ENCODE data around the gene FKBP3.

Gene FKBP3

DNA sequence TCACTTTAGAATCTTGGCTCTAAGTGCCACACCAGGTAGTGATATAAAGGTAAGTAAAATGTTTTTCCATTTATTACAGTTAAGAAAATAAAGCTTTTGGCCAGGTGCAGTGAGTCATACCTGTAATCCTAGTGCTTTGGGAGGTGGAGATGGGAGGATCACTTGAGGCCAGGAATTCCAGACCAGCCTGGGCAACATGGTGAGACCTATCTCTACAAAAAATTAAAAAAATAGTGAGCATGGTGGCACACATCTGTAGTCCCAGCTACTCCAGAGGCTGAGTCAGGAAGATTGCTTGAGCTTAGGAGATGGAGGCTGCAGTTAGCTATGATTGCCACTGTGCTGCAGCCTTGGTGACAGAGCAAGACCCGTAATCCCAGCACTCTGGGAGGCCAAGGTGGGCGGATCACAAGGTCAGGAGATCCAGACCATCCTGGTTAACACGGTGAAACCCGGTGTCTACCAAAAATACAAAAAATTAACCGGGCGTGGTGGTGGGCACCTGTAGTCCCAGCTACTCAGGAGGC is 6.4 kb upstream of the FKBP3 start:
- no peak overlapping the region for H2AFZ ChIP-seq (ENCODE audit: low read depth, low read length, severe bottlenecking)
- H3K4me2 ChIP-seq (ENCODE audit: low read depth, low read length, poor library complexity, severe bottlenecking) = peak overlapping the region; percentile 99
- H3K27ac ChIP-seq (ENCODE audit: low read depth, low read length) = no peak overlapping the region
- no peaks in the 10 kb centered on the region for H3K9me3 ChIP-seq (ENCODE audit: insufficient read depth, low read length)
- no peaks in the 10 kb centered on the region for H3K9me2 ChIP-seq (replicated peaks; ENCODE audit: insufficient read depth, low read length)
- 0 out of 2 replicates have a peak, but pooled peaks cover 5% of the 10 kb centered on the region for H3F3A ChIP-seq (ENCODE audit: insufficient read depth)
- H3K27me3 ChIP-seq (ENCODE audit: low read length) = no peaks in the 10 kb centered on the region
- TF ChIP-seq, protein P1, sequence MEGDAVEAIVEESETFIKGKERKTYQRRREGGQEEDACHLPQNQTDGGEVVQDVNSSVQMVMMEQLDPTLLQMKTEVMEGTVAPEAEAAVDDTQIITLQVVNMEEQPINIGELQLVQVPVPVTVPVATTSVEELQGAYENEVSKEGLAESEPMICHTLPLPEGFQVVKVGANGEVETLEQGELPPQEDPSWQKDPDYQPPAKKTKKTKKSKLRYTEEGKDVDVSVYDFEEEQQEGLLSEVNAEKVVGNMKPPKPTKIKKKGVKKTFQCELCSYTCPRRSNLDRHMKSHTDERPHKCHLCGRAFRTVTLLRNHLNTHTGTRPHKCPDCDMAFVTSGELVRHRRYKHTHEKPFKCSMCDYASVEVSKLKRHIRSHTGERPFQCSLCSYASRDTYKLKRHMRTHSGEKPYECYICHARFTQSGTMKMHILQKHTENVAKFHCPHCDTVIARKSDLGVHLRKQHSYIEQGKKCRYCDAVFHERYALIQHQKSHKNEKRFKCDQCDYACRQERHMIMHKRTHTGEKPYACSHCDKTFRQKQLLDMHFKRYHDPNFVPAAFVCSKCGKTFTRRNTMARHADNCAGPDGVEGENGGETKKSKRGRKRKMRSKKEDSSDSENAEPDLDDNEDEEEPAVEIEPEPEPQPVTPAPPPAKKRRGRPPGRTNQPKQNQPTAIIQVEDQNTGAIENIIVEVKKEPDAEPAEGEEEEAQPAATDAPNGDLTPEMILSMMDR (IDR thresholded peaks at IDR 0.05; ENCODE audit: insufficient read depth, low read length, poor library complexity, severe bottlenecking) = no peak
- no peak for TF ChIP-seq EZH2phosphoT487 (conservative IDR thresholded peaks at IDR 0.05; ENCODE audit: low read length)
- 0 out of 2 replicates have a peak, but pooled peaks cover 4% of the 10 kb centered on the region for H4K20me1 ChIP-seq (ENCODE audit: low read depth, low read length)
- H3K79me2 ChIP-seq (ENCODE audit: insufficient read depth, low read length) = peaks cover 96% of the 10 kb centered on the region
- no peak overlapping the region for H3K4me3 ChIP-seq (ENCODE audit: insufficient read depth, low read length, poor library complexity, severe bottlenecking)
- H3K36me3 ChIP-seq (ENCODE audit: low read length) = 0 out of 2 replicates have a peak, but pooled peaks cover 3% of the 10 kb centered on the region
- H3K9ac ChIP-seq (ENCODE audit: low read length) = no peak overlapping the region

DNA sequence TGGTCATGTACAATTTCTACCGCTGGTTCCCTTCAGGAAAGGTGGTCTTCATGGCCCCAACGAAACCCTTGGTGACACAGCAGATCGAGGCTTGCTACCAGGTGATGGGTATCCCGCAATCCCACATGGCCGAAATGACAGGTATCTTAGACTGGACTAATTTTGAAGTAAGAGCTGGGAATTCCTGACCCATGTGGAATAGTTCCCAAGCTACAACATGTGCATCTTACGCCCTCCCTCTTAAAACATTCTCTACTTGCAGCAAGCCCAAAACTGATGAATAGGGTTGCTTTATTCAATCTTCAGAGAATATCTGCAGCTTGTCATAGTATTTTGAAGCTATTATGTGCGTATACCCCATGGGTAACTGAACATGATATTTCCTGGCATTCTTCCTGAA is 2.1 kb upstream of the FKBP3 start:
- no peaks in the 10 kb centered on the region for H3K9me3 ChIP-seq (ENCODE audit: insufficient read depth, low read length)
- H4K20me1 ChIP-seq (ENCODE audit: low read depth, low read length) = 0 out of 2 replicates have a peak, but pooled peaks cover 4% of the 10 kb centered on the region
- peak overlapping the region; percentile 82 for H3K27ac ChIP-seq (ENCODE audit: low read depth, low read length)
- H3K36me3 ChIP-seq (ENCODE audit: low read length) = 0 out of 2 replicates have a peak, but pooled peaks cover 3% of the 10 kb centered on the region
- peaks cover 10% of the 10 kb centered on the region for H3F3A ChIP-seq (ENCODE audit: insufficient read depth)
- peak overlapping the region; percentile 76 for H3K4me3 ChIP-seq (ENCODE audit: insufficient read depth, low read length, poor library complexity, severe bottlenecking)
- peak overlapping the region; percentile 71 for H3K9ac ChIP-seq (ENCODE audit: low read length)
- no peaks in the 10 kb centered on the region for H3K9me2 ChIP-seq (replicated peaks; ENCODE audit: insufficient read depth, low read length)
- H2AFZ ChIP-seq (ENCODE audit: low read depth, low read length, severe bottlenecking) = no peak overlapping the region
- H3K4me2 ChIP-seq (ENCODE audit: low read depth, low read length, poor library complexity, severe bottlenecking) = peak overlapping the region; percentile 99
- TF ChIP-seq EZH2phosphoT487 (conservative IDR thresholded peaks at IDR 0.05; ENCODE audit: low read length) = no peak
- TF ChIP-seq, protein P1 (IDR thresholded peaks at IDR 0.05; ENCODE audit: insufficient read depth, low read length, poor library complexity, severe bottlenecking) = no peak
- no peaks in the 10 kb centered on the region for H3K27me3 ChIP-seq (ENCODE audit: low read length)
- H3K79me2 ChIP-seq (ENCODE audit: insufficient read depth, low read length) = peaks cover 78% of the 10 kb centered on the region

DNA sequence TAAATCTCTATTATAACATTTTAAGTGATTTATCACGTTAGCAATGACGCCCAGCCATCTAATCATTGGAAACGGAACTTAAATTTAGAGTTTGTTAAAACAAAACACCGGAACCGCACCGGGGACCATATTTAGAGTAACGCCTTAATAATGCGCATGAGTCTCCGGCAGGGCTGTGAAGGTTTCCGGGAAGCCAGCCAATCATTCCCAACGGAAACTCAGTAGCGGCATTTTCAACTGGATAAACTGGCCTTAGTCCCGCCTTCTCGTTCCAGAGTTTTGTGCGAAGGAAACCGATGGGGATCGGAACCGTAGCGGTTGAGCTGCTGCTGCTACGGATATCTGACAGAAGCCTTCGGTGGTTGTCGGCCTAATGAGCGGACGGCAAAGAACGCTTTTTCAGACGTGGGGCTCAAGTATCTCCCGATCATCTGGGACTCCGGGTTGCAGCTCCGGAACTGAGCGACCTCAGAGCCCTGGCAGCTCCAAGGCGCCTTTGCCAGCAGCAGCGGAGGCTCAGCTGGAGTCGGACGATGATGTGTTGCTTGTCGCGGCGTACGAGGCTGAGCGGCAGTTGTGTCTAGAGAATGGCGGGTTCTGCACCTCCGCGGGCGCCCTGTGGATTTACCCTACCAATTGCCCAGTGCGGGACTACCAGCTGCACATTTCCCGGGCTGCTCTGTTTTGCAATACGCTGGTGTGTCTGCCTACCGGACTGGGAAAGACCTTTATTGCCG is 1.5 kb upstream of the FKBP3 start, which contains the start of gene FANCM:
Gene FANCM (plus strand): TSS at position 272 of the 737 bp plus-strand sequence. CDS start 102 bp downstream, at position 374.
- Histone ChIP-seq H2AFZ (ENCODE audit: low read depth, low read length, severe bottlenecking) (peak within 1 kb of the TSS; percentile 93), H3K27me3 (ENCODE audit: low read length) (no peaks in the 10 kb centered on the region), H3K9me3 (ENCODE audit: insufficient read depth, low read length) (no peaks in the 10 kb centered on the region), H3K79me2 (ENCODE audit: insufficient read depth, low read length) (peaks cover 75% of the 10 kb centered on the region), H3K9me2 (replicated peaks; ENCODE audit: insufficient read depth, low read length) (no peaks in the 10 kb centered on the region), H3K4me2 (ENCODE audit: low read depth, low read length, poor library complexity, severe bottlenecking) (peak within 1 kb of the TSS; percentile 99), H3F3A (ENCODE audit: insufficient read depth) (peaks cover 10% of the 10 kb centered on the region), H3K36me3 (ENCODE audit: low read length) (0 out of 2 replicates have a peak, but pooled peaks cover 3% of the 10 kb centered on the region), H3K27ac (ENCODE audit: low read depth, low read length) (peak within 1 kb of the TSS; percentile 82), H3K4me3 (ENCODE audit: insufficient read depth, low read length, poor library complexity, severe bottlenecking) (peak within 1 kb of the TSS; percentile 76), H4K20me1 (ENCODE audit: low read depth, low read length) (0 out of 2 replicates have a peak, but pooled peaks cover 4% of the 10 kb centered on the region), H3K9ac (ENCODE audit: low read length) (peak within 1 kb of the TSS; percentile 71)
- TF ChIP-seq EZH2phosphoT487 (conservative IDR thresholded peaks at IDR 0.05; ENCODE audit: low read length) = no peak
- TF ChIP-seq, protein P1 (IDR thresholded peaks at IDR 0.05; ENCODE audit: insufficient read depth, low read length, poor library complexity, severe bottlenecking) = no peak

Measured in SU-DHL-6 (cell line).